Bone marrow (tissue), 2 donors: ENCODE data around the gene GHRH.

Source experiments
- DNase-seq, 2 donors: peaks; one replicate each; lab custom pipeline; 2025; lab: John Stamatoyannopoulos, UW

The GHRH gene

GRCh38 chr20:37205130-37205529 lies 56.5 kb downstream of the GHRH start:
- no peak for DNase-seq

- no peak for DNase-seq
Measured at GRCh38 chr20:37204056-37204455, 57.6 kb downstream of the GHRH start.

- DNase-seq, result peak in 1 of 2 donors; percentile 29
Measured at GRCh38 chr20:37202267-37202943, 59.2 kb downstream of the GHRH start.

- no peak for DNase-seq
Measured at GRCh38 chr20:37201827-37202162, 59.8 kb downstream of the GHRH start.
